ENCODE measurements around the gene GLI3. TPM values are rescaled to one million over a fixed set of nuclear protein-coding genes. Genes with fewer than 3 reads are reported as not detected.
A peak's percentile ranks its signal among the peaks of the same experiment; 100 is the strongest.

The GLI3 gene
- 4.4 and 7.6 TPM in 2 replicates for total RNA-seq (2014; rRNA removed; shearing (Covaris generic))

- peak; percentile 95 for DNase-seq (ENCODE audit: low read depth)
Observed at GRCh38 chr7:42236976-42237810, at the start of gene GLI3. TSS of gene GLI3 (minus strand) at chr7:42237209. CDS start at chr7:42223253, 13,956 bp downstream.

- DNase-seq (ENCODE audit: low read depth) = peak; percentile 81
Observed at GRCh38 chr7:42285383-42285824, 48.4 kb upstream of the GLI3 start.

- DNase-seq (ENCODE audit: low read depth) = peak; percentile 55
Observed at GRCh38 chr7:42283553-42283952, 46.5 kb upstream of the GLI3 start.

- no peak for DNase-seq (ENCODE audit: low read depth)
Observed at GRCh38 chr7:42278344-42278743, 41.3 kb upstream of the GLI3 start.

GRCh38 chr7:42274053-42274452 is 37.0 kb upstream of the GLI3 start:
- no peak for DNase-seq (ENCODE audit: low read depth)

- DNase-seq (ENCODE audit: low read depth) = peak; percentile 77
Observed at GRCh38 chr7:42272793-42273665, 36.0 kb upstream of the GLI3 start.

GRCh38 chr7:42269161-42269560 is 32.2 kb upstream of the GLI3 start:
- peak; percentile 66 for DNase-seq (ENCODE audit: low read depth)

- no peak for DNase-seq (ENCODE audit: low read depth)
Observed at GRCh38 chr7:42264702-42265101, 27.7 kb upstream of the GLI3 start.

GRCh38 chr7:42263971-42264370 is 27.0 kb upstream of the GLI3 start:
- DNase-seq (ENCODE audit: low read depth) = no peak

GRCh38 chr7:42262964-42263363 is 26.0 kb upstream of the GLI3 start:
- peak; percentile 94 for DNase-seq (ENCODE audit: low read depth)

GRCh38 chr7:42254217-42254616 is 17.2 kb upstream of the GLI3 start:
- DNase-seq (ENCODE audit: low read depth) = peak; percentile 55

GRCh38 chr7:42253316-42253715 is 16.3 kb upstream of the GLI3 start:
- peak; percentile 65 for DNase-seq (ENCODE audit: low read depth)

GRCh38 chr7:42250411-42250810 is 13.4 kb upstream of the GLI3 start:
- DNase-seq (ENCODE audit: low read depth) = peak; percentile 65

- no peak for DNase-seq (ENCODE audit: low read depth)
Observed at GRCh38 chr7:42248579-42248978, 11.6 kb upstream of the GLI3 start.

GRCh38 chr7:42247301-42247700 is 10.3 kb upstream of the GLI3 start:
- DNase-seq (ENCODE audit: low read depth) = peak; percentile 95

GRCh38 chr7:42244828-42245227 is 7.8 kb upstream of the GLI3 start:
- peak; percentile 74 for DNase-seq (ENCODE audit: low read depth)

- DNase-seq (ENCODE audit: low read depth) = no peak
Observed at GRCh38 chr7:42242381-42242780, 5.4 kb upstream of the GLI3 start.

GRCh38 chr7:42241424-42241823 is 4.4 kb upstream of the GLI3 start:
- DNase-seq (ENCODE audit: low read depth) = no peak

GRCh38 chr7:42240416-42240815 is 3.4 kb upstream of the GLI3 start:
- DNase-seq (ENCODE audit: low read depth) = no peak

- peak; percentile 87 for DNase-seq (ENCODE audit: low read depth)
Observed at GRCh38 chr7:42238709-42239366, 1.8 kb upstream of the GLI3 start.

- peak; percentile 55 for DNase-seq (ENCODE audit: low read depth)
Observed at GRCh38 chr7:42237811-42238541, 967 bp upstream of the GLI3 start.

All from M059J (cell line).